HG02678 (cell line): ENCODE results near the gene RAB3IL1.
"Not testable (repeated sequence)": the region's sequence is repeated elsewhere in the genome, so short reads cannot be mapped to it uniquely, and the experiment has no call there.

Source experiments
- ATAC-seq: cut with Tn5 transposase; IDR thresholded peaks from one replicate; pipeline ENCODE4 v1.9.1; 2021; ENCODE audit warnings: mild to moderate bottlenecking, moderate library complexity; ENCODE audit not compliant: unreplicated experiment

The RAB3IL1 gene

DNA sequence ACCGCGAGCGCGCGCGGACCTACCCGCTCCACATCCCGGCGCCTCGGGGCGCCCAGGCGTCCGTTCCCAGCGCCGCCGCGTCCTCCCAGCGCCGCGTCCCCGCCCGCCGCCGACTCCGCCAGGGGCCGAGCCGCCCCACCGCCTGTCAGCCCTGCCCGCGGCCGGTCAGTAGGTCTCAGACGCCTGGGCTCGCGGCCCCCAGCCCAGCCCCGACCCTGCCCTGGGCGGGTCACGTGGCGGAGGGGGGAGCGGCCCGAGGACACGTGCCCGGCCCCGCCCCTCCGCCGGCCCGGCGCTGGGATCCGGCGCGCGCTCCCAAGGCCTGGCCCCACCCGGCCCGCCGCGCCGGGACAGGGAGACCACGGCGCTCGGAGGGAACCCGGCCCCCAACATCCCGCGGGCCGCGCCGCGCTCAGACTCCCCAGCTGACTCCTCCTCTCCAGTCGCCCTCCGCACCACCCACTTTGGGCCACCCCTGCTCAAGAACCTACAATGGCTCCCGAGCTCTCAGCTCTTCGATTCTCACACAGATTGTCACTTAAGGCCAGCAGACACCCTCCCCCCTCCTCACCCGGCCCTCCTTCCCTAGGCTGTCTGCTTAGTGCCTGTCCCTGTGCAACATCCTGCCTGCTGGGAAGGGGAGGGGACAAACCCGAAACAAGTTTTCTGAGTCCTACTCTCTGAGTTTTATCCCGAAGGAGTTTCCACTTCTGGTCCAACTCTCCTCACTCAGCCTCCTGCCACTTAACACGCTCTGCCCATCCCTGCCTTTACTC is at the start of gene RAB3IL1:
TSS of gene RAB3IL1 (minus strand) at position 233 of the 776 bp plus-strand sequence. CDS start at position 34, 199 bp downstream.
- no peak for ATAC-seq

GRCh38 chr11:61966734-61967115 is 49.4 kb upstream of the RAB3IL1 start:
- no peak for ATAC-seq

DNA sequence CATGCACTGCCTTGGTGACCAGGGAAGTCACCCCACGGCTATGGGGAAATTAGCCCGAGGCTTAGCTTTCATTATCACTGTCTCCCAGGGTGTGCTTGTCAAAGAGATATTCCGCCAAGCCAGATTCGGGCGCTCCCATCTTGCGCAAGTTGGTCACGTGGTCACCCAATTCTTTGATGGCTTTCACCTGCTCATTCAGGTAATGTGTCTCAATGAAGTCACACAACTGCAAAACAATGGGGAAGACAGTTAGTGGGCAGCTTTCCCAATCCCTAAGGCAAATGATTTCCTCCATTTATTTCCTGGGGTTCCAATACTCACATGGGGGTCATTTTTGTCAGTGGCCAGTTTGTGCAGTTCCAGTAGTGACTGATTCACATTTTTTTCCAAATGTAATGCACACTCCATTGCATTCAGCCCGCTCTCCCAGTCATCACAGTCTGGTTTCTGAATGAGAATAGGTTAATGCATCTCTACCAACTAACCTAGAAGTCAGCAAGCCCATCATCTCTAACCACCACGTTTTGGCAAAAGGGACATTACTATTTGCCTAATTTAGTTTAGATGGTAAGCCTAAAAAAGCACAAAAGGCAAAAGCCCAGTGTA is 47.4 kb upstream of the RAB3IL1 start:
- ATAC-seq = not testable (repeated sequence)

GRCh38 chr11:61964058-61964665 is 46.8 kb upstream of the RAB3IL1 start:
- no peak for ATAC-seq

- ATAC-seq = no peak
Measured at GRCh38 chr11:61963282-61964057, 46.1 kb upstream of the RAB3IL1 start.

DNA sequence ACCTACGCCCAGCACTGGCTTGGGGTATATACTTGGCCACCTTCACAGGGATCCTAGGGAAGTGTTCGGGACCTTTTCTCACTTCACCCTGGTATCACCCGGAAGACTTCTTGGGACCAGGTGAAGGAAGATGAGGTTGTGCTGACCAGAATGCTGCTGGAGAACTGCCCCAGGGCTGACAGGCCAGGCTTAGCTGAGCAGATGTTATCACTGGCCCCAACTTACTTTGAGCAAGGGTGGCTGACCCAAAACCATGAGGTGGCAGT is 45.6 kb upstream of the RAB3IL1 start:
- ATAC-seq = no peak

DNA sequence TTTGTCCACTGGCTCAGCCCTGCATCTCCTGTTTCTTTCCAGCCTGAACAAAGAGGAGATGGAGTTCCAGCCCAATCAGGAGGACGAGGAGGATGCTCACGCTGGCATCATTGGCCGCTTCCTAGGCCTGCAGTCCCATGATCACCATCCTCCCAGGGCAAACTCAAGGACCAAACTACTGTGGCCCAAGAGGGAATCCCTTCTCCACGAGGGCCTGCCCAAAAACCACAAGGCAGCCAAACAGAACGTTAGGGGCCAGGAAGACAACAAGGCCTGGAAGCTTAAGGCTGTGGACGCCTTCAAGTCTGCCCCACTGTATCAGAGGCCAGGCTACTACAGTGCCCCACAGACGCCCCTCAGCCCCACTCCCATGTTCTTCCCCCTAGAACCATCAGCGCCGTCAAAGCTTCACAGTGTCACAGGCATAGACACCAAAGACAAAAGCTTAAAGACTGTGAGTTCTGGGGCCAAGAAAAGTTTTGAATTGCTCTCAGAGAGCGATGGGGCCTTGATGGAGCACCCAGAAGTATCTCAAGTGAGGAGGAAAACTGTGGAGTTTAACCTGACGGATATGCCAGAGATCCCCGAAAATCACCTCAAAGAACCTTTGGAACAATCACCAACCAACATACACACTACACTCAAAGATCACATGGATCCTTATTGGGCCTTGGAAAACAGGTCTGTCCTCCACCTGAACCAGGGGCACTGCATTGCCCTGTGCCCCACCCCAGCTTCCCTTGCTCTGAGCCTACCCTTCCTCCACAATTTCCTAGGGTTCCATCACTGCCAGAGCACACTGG is 45.0 kb upstream of the RAB3IL1 start:
- no peak for ATAC-seq

- no peak for ATAC-seq
Measured at GRCh38 chr11:61961570-61962212, 44.3 kb upstream of the RAB3IL1 start.

DNA sequence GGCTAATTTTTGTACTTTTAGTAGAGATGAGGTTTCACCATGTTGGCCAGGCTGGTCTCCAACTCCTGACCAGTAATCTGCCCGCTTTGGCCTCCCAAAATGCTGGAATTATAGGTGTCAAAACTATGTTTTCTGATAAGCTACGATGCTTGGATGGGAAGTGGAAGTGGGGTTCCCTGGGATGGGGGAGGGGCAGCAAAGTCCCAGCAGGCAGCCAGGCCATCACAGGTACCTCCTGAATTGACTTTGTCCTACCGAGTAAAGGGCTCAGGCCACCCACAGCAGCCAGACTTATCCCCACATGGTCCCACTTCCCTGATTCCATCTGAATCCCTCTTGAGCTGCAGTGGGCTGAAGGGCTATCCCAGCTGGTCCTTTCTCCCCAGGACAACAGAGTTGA is 43.2 kb upstream of the RAB3IL1 start:
- no peak for ATAC-seq

- ATAC-seq = no peak
Measured at GRCh38 chr11:61959678-61960077, 42.3 kb upstream of the RAB3IL1 start.

- ATAC-seq = no peak
Measured at GRCh38 chr11:61959114-61959513, 41.7 kb upstream of the RAB3IL1 start.

DNA sequence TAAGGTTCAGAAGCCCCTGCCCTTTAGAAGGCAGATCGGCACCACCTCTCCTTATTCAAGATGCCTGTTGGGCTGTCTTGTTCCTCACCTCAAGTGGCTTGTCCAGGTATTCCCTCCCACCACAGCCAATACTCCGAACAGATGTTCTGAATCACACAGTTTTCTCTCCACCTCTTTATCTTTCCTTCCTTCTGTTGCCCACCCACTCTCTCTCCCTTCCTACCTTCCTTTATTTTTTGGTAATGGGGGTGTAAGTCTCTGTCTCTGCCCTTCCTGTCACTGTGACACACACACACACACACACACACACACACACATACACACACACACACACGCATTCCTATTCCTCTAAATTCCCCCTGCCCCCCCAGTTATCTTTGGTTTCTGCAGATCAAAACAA is 41.2 kb upstream of the RAB3IL1 start:
- ATAC-seq = no peak

DNA sequence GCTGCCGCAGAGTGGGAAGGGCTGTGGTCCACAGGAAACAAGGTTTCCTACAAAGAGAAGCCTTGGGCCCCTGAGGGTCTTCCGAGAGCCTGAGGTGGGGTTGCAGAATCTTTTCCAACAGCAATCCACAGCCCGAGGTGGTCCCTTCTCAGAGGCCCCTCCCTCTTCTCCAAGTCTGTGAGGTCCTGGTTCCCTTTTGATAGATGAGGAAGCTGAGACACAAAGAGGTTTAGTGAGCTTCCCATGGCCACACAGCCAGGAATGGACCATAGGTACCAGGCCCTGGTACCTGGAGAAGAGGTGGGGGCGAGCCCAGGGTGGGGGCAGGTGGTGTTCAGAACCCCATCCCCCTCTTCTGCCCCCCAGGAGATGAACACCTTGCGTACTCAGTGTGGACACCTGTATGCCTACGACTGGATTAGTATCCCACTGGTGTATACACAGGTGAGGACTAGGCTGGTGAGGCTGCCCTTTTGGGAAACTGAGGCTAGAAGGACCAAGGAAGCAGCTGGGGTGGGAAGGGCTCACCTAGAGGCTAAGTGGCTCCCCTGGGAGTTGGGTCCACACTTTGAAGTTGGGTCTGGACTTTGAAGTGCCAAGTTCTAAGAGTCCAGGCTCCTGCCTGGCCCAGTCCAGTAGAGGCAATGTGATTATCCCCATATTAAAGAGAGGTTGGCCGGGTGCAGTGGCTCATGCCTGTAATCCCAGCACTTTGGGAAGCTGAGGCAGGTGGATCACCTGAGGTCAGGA is 39.8 kb upstream of the RAB3IL1 start:
- no peak for ATAC-seq

DNA sequence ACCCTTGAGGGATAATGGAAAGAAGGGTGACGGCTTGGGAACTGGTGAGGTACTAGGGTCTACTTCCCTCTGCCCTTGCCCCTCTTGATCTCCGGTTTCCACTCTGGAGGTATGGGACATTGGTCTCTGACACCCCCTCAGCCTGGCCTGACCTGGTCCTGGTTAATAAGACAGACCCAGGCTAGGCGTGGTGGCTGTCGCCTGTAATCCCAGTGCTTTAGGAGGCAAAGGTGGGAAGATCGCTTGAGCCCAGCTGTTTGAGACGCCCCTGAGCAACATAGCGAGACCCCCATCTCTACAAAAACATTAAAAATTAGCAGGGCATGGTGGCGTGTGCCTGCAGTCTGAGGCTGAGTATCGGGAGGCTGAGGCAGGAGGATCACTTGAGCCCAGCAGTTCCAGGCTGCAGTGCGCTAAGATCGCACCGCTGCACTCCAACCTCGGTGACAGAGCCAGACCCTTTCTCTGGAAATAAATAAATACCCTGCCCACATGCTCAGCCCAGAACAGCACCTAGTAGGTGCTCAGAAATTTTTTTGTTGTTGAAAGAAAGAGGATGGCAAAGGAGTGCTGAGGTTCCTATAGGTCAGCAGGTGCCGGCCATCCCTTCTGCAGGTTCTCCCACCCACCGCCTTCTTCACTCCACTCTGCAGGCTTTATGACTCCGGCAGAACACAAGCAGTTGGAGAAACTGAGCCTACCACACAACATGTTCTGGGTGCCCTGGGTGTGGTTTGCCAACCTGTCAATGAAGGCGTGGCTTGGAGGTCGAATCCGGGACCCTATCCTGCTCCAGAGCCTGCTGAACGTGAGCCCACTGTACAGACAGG is 39.0 kb upstream of the RAB3IL1 start:
- no peak for ATAC-seq

- no peak for ATAC-seq
Measured at GRCh38 chr11:61955422-61956135, 38.2 kb upstream of the RAB3IL1 start.

GRCh38 chr11:61954851-61955421 is 37.6 kb upstream of the RAB3IL1 start:
- ATAC-seq = no peak

- no peak for ATAC-seq
Measured at GRCh38 chr11:61954106-61954850, 36.9 kb upstream of the RAB3IL1 start.
